Measurements from ENCODE around the gene MAD2L1BP.

Gene MAD2L1BP

DNA sequence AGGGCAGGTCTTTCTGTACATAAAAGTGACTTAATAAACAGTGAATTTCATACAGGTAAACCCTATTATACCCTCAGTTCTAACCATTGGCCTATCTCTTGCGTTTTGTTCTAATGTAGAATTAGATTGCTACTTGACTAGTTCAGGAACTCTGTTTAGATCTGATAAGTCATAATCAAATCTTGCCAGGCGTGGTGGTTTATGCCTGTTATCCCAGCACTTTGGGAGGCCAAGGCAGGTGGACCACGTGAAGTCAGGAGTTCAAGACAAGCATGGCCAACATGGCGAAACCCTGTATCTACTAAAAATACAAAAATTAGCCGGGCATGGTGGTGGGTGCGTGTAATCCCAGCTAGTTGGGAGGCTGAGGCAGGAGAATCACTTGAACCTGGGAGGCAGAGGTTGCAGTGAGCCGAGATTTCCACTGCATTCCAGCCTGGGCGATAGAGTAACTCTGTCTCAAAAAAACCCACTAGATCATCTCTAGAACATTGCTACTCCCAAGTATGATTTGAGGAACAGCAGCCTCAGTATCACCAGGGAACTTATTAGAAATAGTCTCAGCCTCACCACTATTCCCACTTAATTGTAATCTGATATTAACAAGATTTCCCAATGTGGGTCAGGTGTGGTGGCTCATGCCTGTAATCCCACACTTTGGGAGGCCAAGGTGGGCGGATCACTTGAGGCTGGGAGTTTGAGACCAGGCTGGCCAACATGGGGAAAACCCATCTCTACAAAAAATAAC, 18.7 kb upstream of the MAD2L1BP start:
- no peak for DNase-seq (ENCODE audit: low read depth in 1 of 2, low spot score in 1 of 2)
- TF ChIP-seq JUND (IDR thresholded peaks at IDR 0.05; ENCODE audit: low read depth): no peak
- in situ Hi-C loops (cut with HindIII; ENCODE audit: low pct_unique_long_range_greater_than_20kb, low sequenced_read_pairs): no loop called here

GRCh38 chr6:43621078-43621835, 14.4 kb upstream of the MAD2L1BP start:
- no peak for TF ChIP-seq JUND (IDR thresholded peaks at IDR 0.05; ENCODE audit: low read depth)
- DNase-seq (ENCODE audit: low read depth in 1 of 2, low spot score in 1 of 2): no peak
- in situ Hi-C loops (cut with HindIII; ENCODE audit: low pct_unique_long_range_greater_than_20kb, low sequenced_read_pairs): no loop called here

DNA sequence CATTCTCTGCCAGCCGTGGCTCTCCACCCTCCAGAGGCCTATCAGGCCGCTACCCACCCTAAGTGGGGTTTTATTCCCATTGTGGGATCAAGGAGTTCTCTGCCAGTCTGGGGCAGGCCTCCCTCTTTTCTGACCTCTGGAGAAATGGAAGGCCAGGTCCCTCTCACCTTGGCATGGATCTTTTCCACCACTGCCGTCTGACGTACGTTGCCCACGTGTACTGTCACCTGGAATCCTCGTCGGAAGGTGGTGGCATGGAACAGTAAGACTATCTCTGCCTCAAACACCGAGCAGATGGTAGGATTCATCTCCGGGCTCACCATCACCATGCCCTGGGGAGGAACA, 13.8 kb upstream of the MAD2L1BP start:
- TF ChIP-seq JUND (IDR thresholded peaks at IDR 0.05; ENCODE audit: low read depth): no peak
- in situ Hi-C loops (cut with HindIII; ENCODE audit: low pct_unique_long_range_greater_than_20kb, low sequenced_read_pairs): no loop called here
- no peak for DNase-seq (ENCODE audit: low read depth in 1 of 2, low spot score in 1 of 2)

- TF ChIP-seq JUND (IDR thresholded peaks at IDR 0.05; ENCODE audit: low read depth): no peak
- in situ Hi-C loops (cut with HindIII; ENCODE audit: low pct_unique_long_range_greater_than_20kb, low sequenced_read_pairs): no loop called here
- DNase-seq (ENCODE audit: low read depth in 1 of 2, low spot score in 1 of 2): no peak
Observed at GRCh38 chr6:43622541-43622940, 13.1 kb upstream of the MAD2L1BP start.

- in situ Hi-C loops (cut with HindIII; ENCODE audit: low pct_unique_long_range_greater_than_20kb, low sequenced_read_pairs): no loop called here
- DNase-seq (ENCODE audit: low read depth in 1 of 2, low spot score in 1 of 2): no peak
- no peak for TF ChIP-seq JUND (IDR thresholded peaks at IDR 0.05; ENCODE audit: low read depth)
Observed at GRCh38 chr6:43623880-43624785, 11.5 kb upstream of the MAD2L1BP start.

DNA sequence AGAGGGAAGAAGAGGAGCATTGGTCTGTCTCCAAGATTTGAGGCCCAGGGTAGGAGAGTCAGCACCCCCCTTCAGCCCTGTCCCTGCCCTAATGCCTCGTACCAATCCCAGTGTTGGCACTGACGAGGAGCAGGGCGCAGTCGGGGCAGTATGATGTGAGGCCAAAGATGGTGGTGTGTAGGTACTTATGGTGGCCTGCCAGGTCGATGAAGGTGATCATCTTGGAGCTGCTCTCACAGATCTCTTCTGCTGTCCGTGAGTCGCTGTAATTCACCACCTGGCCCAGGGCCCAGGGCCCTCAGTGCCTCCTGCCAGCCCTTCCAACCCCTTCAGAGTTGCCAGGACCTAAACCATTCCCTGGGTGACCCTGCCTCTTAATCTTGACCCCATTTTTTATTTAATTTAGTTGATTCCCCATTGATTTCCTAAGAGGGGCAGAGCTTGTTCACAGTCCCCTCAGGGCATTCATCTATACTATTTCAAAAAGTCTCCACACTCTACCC, 10.8 kb upstream of the MAD2L1BP start:
- TF ChIP-seq JUND (IDR thresholded peaks at IDR 0.05; ENCODE audit: low read depth): no peak
- in situ Hi-C loops (cut with HindIII; ENCODE audit: low pct_unique_long_range_greater_than_20kb, low sequenced_read_pairs): no loop called here
- DNase-seq (ENCODE audit: low read depth in 1 of 2, low spot score in 1 of 2): no peak

DNA sequence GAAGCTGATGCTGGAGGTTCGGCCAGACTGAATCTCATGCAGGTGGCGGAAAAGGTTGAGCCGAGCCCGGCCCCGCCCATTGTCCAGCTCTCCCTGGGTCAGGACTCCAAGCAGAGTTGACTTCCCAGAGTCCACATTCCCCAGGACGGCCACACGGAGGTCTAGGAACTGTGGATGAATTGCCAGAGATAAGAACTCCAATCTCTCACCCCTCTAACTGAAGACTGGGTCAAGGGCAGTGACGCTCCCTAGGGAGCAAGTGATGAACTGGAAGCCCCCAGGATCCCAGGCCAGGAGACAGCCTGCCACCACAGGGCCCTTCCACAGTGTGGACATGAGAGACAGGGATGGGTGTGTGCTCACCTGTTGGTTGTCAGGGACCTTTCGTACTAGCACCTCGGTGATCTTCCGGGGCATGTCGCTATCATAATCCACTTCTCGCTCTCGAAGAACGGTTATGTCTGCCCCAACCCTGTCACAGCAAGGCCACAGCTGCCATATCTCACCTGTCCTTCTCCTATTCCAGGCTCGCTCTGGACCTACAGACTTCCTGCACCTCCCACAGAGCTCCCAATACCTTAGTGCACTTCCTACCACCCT, 10.1 kb upstream of the MAD2L1BP start:
- no peak for DNase-seq (ENCODE audit: low read depth in 1 of 2, low spot score in 1 of 2)
- in situ Hi-C loops (cut with HindIII; ENCODE audit: low pct_unique_long_range_greater_than_20kb, low sequenced_read_pairs): no loop called here
- no peak for TF ChIP-seq JUND (IDR thresholded peaks at IDR 0.05; ENCODE audit: low read depth)

DNA sequence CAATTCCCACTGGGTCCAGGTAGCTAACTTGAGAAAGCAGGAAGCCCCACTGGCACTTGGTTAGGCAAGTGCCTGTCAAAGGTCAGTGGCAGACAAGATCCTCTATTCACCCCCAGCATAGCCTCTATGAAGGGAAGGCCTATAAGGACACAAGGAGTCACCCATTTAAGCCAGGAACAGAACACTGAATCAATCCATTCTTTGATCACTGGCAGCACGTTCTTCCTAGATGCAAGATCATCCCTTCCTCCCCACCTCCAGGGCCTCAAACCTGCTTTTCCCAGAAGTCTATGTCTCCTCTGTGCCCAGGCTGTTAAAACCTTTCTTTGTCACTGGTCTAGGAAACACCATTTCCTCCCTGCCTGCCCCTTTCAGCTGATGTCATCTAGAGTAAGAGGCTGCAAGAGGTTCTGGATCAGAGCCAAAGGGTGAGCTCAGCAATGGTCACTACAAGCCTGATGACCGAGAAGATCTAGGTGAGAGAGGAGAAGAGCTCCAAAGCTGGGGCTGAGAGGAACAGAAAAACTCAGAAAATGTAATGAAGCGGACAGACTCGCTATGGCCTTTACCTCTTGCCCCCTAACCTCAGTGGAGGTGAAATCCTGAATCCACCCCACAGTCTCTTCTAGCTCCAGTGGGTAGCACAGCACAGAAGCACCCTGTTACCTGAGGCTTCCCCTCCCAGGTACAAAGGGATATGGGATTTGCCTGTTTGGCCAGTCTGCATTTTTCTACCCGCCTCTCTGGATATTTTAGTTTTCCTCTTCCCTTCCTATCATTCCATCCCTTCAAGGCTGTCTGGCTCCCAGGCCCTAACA, 8.4 kb upstream of the MAD2L1BP start:
- TF ChIP-seq JUND (IDR thresholded peaks at IDR 0.05; ENCODE audit: low read depth): no peak
- in situ Hi-C loops (cut with HindIII; ENCODE audit: low pct_unique_long_range_greater_than_20kb, low sequenced_read_pairs): no loop called here
- peak in 1 of 2 experiments; percentile 86 for DNase-seq (ENCODE audit: low read depth in 1 of 2, low spot score in 1 of 2)

- no peak for TF ChIP-seq JUND (IDR thresholded peaks at IDR 0.05; ENCODE audit: low read depth)
- in situ Hi-C loops (cut with HindIII; ENCODE audit: low pct_unique_long_range_greater_than_20kb, low sequenced_read_pairs): no loop called here
- peak in 1 of 2 experiments; percentile 53 for DNase-seq (ENCODE audit: low read depth in 1 of 2, low spot score in 1 of 2)
Observed at GRCh38 chr6:43628393-43629103, 7.1 kb upstream of the MAD2L1BP start.

DNA sequence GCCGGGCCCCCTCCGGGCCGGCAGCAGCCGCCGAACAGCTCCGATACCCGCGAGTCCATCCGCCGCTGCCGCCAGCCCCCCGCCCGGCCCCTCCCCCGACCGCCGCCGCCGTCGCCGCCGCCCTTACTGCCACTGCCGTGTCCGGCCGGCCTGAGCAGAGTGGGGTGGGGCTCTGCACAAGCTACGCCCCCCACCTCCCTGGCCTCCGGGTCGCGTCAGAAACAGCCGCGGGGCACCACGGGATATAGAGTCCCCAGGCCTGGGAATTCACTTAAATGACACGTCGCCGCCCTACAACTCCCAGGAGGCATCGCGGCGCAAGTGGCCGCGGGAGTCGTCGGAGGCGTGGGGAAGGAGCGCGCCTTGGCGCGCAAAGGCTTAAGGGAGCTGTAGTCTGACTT, 6.5 kb upstream of the MAD2L1BP start, which contains the start of gene GTPBP2:
Gene GTPBP2, minus strand, starts transcription at position 161 of the 401 bp plus-strand sequence. Its CDS starts 102 bp downstream, at position 59.
- no peak for TF ChIP-seq JUND (IDR thresholded peaks at IDR 0.05; ENCODE audit: low read depth)
- DNase-seq (ENCODE audit: low read depth in 1 of 2, low spot score in 1 of 2): peak; percentile 85 to 100
- in situ Hi-C loops (cut with HindIII; ENCODE audit: low pct_unique_long_range_greater_than_20kb, low sequenced_read_pairs): no loop called here
